ENCODE data around the gene TMC1. TPM values are rescaled to one million over a fixed set of nuclear protein-coding genes. Genes with fewer than 3 reads are reported as not detected.

Gene TMC1
- total RNA-seq, 1 donor from 2014 or later = not detected

- H3K36me3 Mint-ChIP-seq (ENCODE audit: low read depth) = peaks cover 3% of the 10 kb centered on the region
- DNase-seq (ENCODE audit: low spot score) = no peak
- no peak overlapping the region for H3K27ac Mint-ChIP-seq (ENCODE audit: unreplicated experiment)
- H3K9me3 Mint-ChIP-seq (ENCODE audit: low read depth) = peaks cover 4% of the 10 kb centered on the region
- no peak overlapping the region for H3K4me3 Mint-ChIP-seq (ENCODE audit: unreplicated experiment)
- peaks cover 3% of the 10 kb centered on the region for H3K27me3 Mint-ChIP-seq (ENCODE audit: low read depth)
- H3K4me1 Mint-ChIP-seq (ENCODE audit: low read depth) = no peaks in the 10 kb centered on the region
- TF ChIP-seq CTCF (IDR thresholded peaks at IDR 0.05) = no peak
These were observed 106.6 kb downstream of the TMC1 start for GRCh38 chr9:72627956-72628540.

GRCh38 chr9:72633966-72634365 lies 112.6 kb downstream of the TMC1 start:
- Mint-ChIP-seq H3K4me3 (ENCODE audit: unreplicated experiment) (no peak overlapping the region), H3K27ac (ENCODE audit: unreplicated experiment) (no peak overlapping the region), H3K4me1 (ENCODE audit: low read depth) (peaks cover 4% of the 10 kb centered on the region), H3K27me3 (ENCODE audit: low read depth) (peaks cover 4% of the 10 kb centered on the region), H3K36me3 (ENCODE audit: low read depth) (peaks cover 10% of the 10 kb centered on the region), H3K9me3 (ENCODE audit: low read depth) (peaks cover 20% of the 10 kb centered on the region)
- no peak for TF ChIP-seq CTCF (IDR thresholded peaks at IDR 0.05)
- no peak for DNase-seq (ENCODE audit: low spot score)

- Mint-ChIP-seq H3K27me3 (ENCODE audit: low read depth) (peaks cover 4% of the 10 kb centered on the region), H3K4me1 (ENCODE audit: low read depth) (peaks cover 4% of the 10 kb centered on the region), H3K4me3 (ENCODE audit: unreplicated experiment) (no peak overlapping the region), H3K27ac (ENCODE audit: unreplicated experiment) (no peak overlapping the region), H3K9me3 (ENCODE audit: low read depth) (peaks cover 20% of the 10 kb centered on the region), H3K36me3 (ENCODE audit: low read depth) (peaks cover 10% of the 10 kb centered on the region)
- no peak for DNase-seq (ENCODE audit: low spot score)
- TF ChIP-seq CTCF (IDR thresholded peaks at IDR 0.05) = no peak
These were observed 113.8 kb downstream of the TMC1 start for GRCh38 chr9:72635197-72635596.

- Mint-ChIP-seq H3K36me3 (ENCODE audit: low read depth) (peaks cover 10% of the 10 kb centered on the region), H3K4me3 (ENCODE audit: unreplicated experiment) (no peak overlapping the region), H3K27me3 (ENCODE audit: low read depth) (peaks cover 4% of the 10 kb centered on the region), H3K27ac (ENCODE audit: unreplicated experiment) (no peak overlapping the region), H3K4me1 (ENCODE audit: low read depth) (peaks cover 4% of the 10 kb centered on the region), H3K9me3 (ENCODE audit: low read depth) (peaks cover 20% of the 10 kb centered on the region)
- DNase-seq (ENCODE audit: low spot score) = no peak
- TF ChIP-seq CTCF (IDR thresholded peaks at IDR 0.05) = no peak
These were observed 115.2 kb downstream of the TMC1 start for GRCh38 chr9:72636621-72637020.

- DNase-seq (ENCODE audit: low spot score) = no peak
- no peak for TF ChIP-seq CTCF (IDR thresholded peaks at IDR 0.05)
- Mint-ChIP-seq H3K27me3 (ENCODE audit: low read depth) (peaks cover 25% of the 10 kb centered on the region), H3K4me3 (ENCODE audit: unreplicated experiment) (no peak overlapping the region), H3K36me3 (ENCODE audit: low read depth) (no peaks in the 10 kb centered on the region), H3K9me3 (ENCODE audit: low read depth) (no peaks in the 10 kb centered on the region), H3K4me1 (ENCODE audit: low read depth) (no peaks in the 10 kb centered on the region), H3K27ac (ENCODE audit: unreplicated experiment) (no peak overlapping the region)
These were observed 122.2 kb downstream of the TMC1 start for GRCh38 chr9:72643651-72644050.

All from chondrocyte (in vitro differentiated cells).